ENCODE results near the gene IFITM5.

GRCh38 chr11:291281-292210 lies 7.8 kb downstream of the IFITM5 start:
- TF ChIP-seq, protein P1, sequence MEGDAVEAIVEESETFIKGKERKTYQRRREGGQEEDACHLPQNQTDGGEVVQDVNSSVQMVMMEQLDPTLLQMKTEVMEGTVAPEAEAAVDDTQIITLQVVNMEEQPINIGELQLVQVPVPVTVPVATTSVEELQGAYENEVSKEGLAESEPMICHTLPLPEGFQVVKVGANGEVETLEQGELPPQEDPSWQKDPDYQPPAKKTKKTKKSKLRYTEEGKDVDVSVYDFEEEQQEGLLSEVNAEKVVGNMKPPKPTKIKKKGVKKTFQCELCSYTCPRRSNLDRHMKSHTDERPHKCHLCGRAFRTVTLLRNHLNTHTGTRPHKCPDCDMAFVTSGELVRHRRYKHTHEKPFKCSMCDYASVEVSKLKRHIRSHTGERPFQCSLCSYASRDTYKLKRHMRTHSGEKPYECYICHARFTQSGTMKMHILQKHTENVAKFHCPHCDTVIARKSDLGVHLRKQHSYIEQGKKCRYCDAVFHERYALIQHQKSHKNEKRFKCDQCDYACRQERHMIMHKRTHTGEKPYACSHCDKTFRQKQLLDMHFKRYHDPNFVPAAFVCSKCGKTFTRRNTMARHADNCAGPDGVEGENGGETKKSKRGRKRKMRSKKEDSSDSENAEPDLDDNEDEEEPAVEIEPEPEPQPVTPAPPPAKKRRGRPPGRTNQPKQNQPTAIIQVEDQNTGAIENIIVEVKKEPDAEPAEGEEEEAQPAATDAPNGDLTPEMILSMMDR (IDR thresholded peaks at IDR 0.05) = no peak
- TF ChIP-seq EZH2 (IDR thresholded peaks at IDR 0.05; ENCODE audit: borderline replicate concordance, insufficient read depth, low read depth, low read length, poor library complexity, severe bottlenecking) = no peak
